ENCODE results near the gene IVD.

Gene IVD

GRCh38 chr15:40379853-40380252, 25.7 kb upstream of the IVD start:
- no peak for TF ChIP-seq CTCF (IDR thresholded peaks at IDR 0.05)

- TF ChIP-seq CTCF (IDR thresholded peaks at IDR 0.05), result no peak
These were observed 25.0 kb upstream of the IVD start for GRCh38 chr15:40380636-40381035.

GRCh38 chr15:40381818-40382529, 23.6 kb upstream of the IVD start:
- TF ChIP-seq CTCF (IDR thresholded peaks at IDR 0.05), result no peak

GRCh38 chr15:40382580-40383456, 22.8 kb upstream of the IVD start, which contains the start of gene KNSTRN:
KNSTRN (plus strand) TSS chr15:40382721; CDS start chr15:40382836, 115 bp downstream.
- no peak for TF ChIP-seq CTCF (IDR thresholded peaks at IDR 0.05)

- TF ChIP-seq CTCF (IDR thresholded peaks at IDR 0.05), result no peak
These were observed 19.1 kb upstream of the IVD start for GRCh38 chr15:40386480-40386879.

- no peak for TF ChIP-seq CTCF (IDR thresholded peaks at IDR 0.05)
These were observed 16.4 kb upstream of the IVD start for GRCh38 chr15:40388941-40389823.
